Stimulated activated naive CD8-positive, alpha-beta T cell treated with anti-CD3 and anti-CD28 coated beads, Interleukin-15, Interleukin-2, amounts not matched to agents 100 ng/mL and 50 ng/mL, for 24 hours (primary cell): ENCODE measurements around the gene ACTRT3.
A peak's percentile ranks its signal among the peaks of the same experiment; 100 is the strongest.

Source experiments
- H3K27ac Mint-ChIP-seq: one replicate; pipeline ENCODE4 v1.8.0; 2021; ENCODE audit warnings: mild to moderate bottlenecking, mixed read lengths
- H3K27me3 Mint-ChIP-seq: one replicate; pipeline ENCODE4 v1.8.0; 2021; ENCODE audit warnings: mixed read lengths
- H3K36me3 Mint-ChIP-seq: one replicate; pipeline ENCODE4 v1.8.0; 2021; ENCODE audit warnings: low read depth, mixed read lengths
- H3K4me1 Mint-ChIP-seq: one replicate; pipeline ENCODE4 v1.8.0; 2021; ENCODE audit warnings: low read depth, mixed read lengths
- H3K4me3 Mint-ChIP-seq: one replicate; pipeline ENCODE4 v1.8.0; 2021; ENCODE audit warnings: mild to moderate bottlenecking, mixed read lengths
- H3K9me3 Mint-ChIP-seq: one replicate; pipeline ENCODE4 v1.8.0; 2021; ENCODE audit warnings: mixed read lengths

Gene ACTRT3

DNA sequence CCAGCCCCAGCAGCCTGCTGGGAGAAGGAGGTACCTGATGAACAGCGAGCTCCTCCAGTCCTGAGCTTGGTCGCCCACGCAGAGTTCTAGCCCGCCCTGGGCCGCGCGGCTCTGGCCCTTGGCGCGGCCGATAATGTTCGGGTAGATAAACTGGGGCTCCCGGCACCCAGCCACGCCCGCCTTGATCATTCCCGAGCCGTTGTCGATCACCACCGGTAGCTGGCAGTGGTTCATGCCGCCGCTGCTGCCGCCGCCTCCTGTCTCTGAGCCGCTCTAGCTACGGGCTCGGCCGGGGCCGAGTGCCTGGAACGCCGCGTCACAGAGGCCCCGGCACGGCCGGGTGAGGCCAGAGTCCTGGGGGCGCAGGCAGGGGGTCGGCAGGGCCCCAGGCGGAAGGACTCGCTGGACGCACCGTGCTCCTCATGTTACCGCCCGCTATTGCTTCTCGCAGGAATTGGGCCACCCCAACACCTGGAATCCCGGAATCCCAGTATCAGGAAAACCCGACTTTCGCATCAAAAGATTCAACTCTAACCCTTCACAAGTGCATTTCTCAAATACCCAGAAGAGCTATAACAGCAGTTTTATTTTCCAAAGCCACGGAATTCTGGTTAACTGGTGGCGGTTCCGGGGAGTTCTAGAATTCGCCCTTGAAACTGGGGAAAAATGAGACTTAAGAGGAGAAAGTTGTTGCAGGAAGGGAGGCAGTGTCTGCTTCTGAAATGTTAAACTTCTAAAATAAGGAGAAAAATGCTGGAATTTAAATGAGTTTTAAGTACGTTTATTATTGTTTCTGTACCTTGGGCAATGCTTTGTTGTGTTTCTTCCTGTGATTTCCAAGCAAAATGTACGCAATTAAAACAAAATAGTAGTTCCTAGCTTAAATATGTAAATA, at the start of gene ACTRT3:
Gene ACTRT3, minus strand, starts transcription at position 275 of the 895 bp plus-strand sequence. Its CDS starts 41 bp downstream, at position 234.
- H3K36me3 Mint-ChIP-seq: peaks cover 10% of the 10 kb centered on the region
- peak within 1 kb of the TSS; percentile 93 for H3K4me3 Mint-ChIP-seq
- peak within 1 kb of the TSS; percentile 83 for H3K27ac Mint-ChIP-seq
- H3K4me1 Mint-ChIP-seq: peaks cover 36% of the 10 kb centered on the region
- no peaks in the 10 kb centered on the region for H3K9me3 Mint-ChIP-seq
- no peaks in the 10 kb centered on the region for H3K27me3 Mint-ChIP-seq

DNA sequence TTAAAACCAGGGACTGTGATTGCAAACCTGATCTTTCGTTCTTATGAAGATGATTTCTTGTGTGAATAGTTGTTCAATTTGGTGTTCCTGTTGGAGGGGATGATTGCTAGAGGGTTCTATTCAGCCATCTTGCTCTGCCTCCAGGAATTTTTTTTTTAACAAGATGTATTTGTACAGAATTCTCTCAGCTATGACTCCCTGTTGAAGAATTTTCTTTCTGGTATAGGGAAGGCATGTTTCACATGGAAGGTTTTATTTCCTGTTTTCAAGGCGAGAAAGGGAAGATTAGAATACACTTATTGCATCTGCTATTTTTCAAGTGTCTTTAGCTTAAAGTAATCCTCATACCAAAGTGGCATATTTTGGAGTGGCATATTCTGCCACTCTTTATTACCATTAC, 49.0 kb upstream of the ACTRT3 start:
- H3K27ac Mint-ChIP-seq: no peak overlapping the region
- H3K4me1 Mint-ChIP-seq: peaks cover 12% of the 10 kb centered on the region
- H3K27me3 Mint-ChIP-seq: peaks cover 9% of the 10 kb centered on the region
- no peak overlapping the region for H3K4me3 Mint-ChIP-seq
- H3K9me3 Mint-ChIP-seq: peaks cover 8% of the 10 kb centered on the region
- peaks cover 5% of the 10 kb centered on the region for H3K36me3 Mint-ChIP-seq

- Mint-ChIP-seq H3K9me3 (peaks cover 8% of the 10 kb centered on the region), H3K4me1 (peaks cover 25% of the 10 kb centered on the region), H3K27ac (no peak overlapping the region), H3K4me3 (no peak overlapping the region), H3K27me3 (peaks cover 9% of the 10 kb centered on the region), H3K36me3 (peaks cover 5% of the 10 kb centered on the region)
Measured at GRCh38 chr3:169815590-169816150, 46.3 kb upstream of the ACTRT3 start.

DNA sequence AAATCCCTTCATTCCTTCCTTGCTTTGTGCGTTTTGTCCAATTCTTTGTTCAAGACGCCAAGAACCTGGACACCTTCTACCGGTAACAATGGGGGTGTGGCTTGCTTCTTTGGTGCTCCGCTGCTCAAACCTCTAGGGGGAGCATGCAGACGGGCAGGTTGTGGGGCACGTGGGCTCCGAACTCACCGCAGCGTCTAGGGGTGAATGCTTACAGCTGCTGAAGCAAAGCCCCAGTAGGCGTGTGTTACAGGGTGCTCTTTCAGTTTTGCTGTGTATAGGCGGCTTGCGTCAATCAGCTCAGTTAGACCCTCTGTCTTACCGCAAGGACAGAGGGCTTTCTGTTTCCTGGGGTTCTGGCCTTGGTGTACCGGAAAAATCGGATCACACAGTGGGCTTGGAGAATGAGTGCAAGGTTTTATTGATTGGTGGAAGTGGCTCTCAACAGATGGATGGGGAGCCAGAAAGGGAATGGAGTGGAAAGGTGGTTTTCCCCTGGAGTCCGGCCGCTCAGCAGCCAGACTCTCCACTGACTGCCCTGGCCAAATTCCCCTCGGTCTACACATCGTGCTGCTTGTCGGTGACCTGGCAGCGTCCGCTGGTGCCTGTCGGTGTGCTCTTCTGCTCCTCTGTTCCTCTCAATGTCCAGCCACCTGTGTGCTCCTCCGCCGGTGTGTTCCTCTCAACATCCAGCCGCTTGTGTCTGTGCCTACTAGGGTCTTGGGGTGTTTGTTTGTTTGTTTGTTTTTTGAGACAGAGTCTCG, 44.6 kb upstream of the ACTRT3 start:
- Mint-ChIP-seq H3K9me3 (peaks cover 8% of the 10 kb centered on the region), H3K4me1 (peaks cover 25% of the 10 kb centered on the region), H3K27me3 (peaks cover 9% of the 10 kb centered on the region), H3K36me3 (peaks cover 5% of the 10 kb centered on the region), H3K27ac (peak overlapping the region; percentile 69), H3K4me3 (peak overlapping the region; percentile 79)

- Mint-ChIP-seq H3K4me1 (peaks cover 25% of the 10 kb centered on the region), H3K27ac (peak overlapping the region; percentile 69), H3K36me3 (peaks cover 5% of the 10 kb centered on the region), H3K9me3 (peaks cover 8% of the 10 kb centered on the region), H3K27me3 (peaks cover 7% of the 10 kb centered on the region), H3K4me3 (peak overlapping the region; percentile 79)
Measured at GRCh38 chr3:169813278-169813677, 43.9 kb upstream of the ACTRT3 start.

DNA sequence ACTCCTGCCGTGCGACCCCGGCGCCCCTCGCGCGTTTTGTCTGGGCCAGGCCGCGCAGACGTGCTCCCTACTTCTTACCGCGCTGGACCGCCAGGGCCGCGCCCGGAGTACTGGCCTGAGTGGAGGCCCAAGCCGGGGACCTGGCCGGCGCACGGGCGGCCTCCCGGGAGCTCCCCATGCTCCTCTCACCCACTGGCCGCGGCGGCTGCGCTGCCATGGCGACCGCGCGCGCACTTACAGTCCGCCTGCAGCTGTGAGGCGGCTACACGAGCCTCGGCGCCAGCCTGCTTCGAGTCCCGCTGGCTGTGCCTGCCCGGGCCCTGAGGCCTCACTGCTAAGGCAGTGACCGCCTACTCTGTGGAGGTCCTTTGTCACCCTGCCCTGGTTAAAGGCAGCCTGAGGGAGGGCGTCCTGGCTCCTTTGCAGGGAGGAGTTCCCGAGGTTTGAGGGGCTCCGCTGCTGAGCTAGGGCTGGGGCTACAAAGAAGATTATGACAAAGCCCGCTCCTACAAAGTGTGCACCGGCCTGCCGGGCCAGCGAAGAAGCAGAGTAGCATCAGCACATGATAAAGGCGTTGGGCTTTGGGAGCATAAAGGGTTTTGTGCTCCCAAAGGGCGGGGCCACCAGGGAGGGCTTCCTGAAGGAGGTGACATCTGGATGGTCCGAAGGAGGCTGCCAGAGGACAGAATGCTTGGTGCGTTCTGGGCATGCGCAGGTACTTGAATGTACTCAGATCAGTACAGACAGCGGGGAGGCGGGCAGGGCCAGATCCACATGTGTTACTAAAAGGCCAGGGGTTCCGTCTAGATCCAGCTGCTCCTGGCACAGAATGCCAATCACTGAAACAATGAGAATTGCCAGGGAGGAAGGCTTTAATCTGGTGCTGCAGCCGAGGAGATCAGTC, 43.2 kb upstream of the ACTRT3 start, which contains the start of the genes LRRC34 and LRRIQ4:
Gene LRRC34, minus strand, starts transcription at position 573 of the 904 bp plus-strand sequence. Its CDS starts 356 bp downstream, at position 217.
Gene LRRIQ4, plus strand, starts transcription at position 539 of the 904 bp plus-strand sequence. CDS start 9,052 bp downstream, outside the sequence.
- H3K4me3 Mint-ChIP-seq: peak within 1 kb of the TSS; percentile 79
- H3K27ac Mint-ChIP-seq: peak within 1 kb of the TSS; percentile 69
- H3K27me3 Mint-ChIP-seq: peaks cover 6% of the 10 kb centered on the region
- H3K4me1 Mint-ChIP-seq: peaks cover 25% of the 10 kb centered on the region
- peaks cover 5% of the 10 kb centered on the region for H3K36me3 Mint-ChIP-seq
- H3K9me3 Mint-ChIP-seq: peaks cover 8% of the 10 kb centered on the region

DNA sequence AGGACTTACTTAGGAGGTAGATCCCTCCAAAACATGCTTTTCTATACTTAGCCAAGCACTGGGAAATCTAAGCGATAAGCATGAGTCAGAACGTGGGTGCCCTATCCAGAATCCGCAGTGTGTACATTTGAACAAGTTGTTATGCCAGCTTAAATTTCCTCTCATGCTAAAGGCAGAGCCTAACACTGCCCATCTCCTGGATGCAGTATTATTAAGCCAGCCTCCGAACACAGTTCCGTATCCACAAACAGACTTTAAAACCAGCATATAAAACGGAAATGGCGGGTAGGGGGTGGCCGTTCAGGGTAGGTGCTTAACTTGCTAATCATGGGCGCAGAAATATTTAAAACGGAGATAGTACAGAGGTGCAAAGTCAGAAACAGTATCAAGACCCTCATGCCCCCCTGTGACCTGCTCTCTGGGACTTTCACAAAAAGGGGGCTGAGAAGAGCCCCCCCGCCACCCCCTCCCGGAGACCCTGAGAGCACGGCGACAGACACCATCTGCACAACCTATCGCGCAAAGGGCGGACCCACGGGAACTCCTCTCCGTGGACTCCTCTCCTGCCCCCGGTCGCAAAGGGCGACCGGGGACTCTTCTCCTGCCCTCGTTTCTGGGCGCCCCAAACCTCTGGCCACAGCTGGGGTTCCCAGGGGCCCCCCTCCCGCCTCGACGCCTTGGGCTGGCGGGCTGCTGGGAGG, 42.4 kb upstream of the ACTRT3 start:
- Mint-ChIP-seq H3K9me3 (peaks cover 8% of the 10 kb centered on the region), H3K4me1 (peaks cover 25% of the 10 kb centered on the region), H3K27ac (peak overlapping the region; percentile 61), H3K4me3 (peak overlapping the region; percentile 79), H3K27me3 (peaks cover 6% of the 10 kb centered on the region), H3K36me3 (peaks cover 5% of the 10 kb centered on the region)

DNA sequence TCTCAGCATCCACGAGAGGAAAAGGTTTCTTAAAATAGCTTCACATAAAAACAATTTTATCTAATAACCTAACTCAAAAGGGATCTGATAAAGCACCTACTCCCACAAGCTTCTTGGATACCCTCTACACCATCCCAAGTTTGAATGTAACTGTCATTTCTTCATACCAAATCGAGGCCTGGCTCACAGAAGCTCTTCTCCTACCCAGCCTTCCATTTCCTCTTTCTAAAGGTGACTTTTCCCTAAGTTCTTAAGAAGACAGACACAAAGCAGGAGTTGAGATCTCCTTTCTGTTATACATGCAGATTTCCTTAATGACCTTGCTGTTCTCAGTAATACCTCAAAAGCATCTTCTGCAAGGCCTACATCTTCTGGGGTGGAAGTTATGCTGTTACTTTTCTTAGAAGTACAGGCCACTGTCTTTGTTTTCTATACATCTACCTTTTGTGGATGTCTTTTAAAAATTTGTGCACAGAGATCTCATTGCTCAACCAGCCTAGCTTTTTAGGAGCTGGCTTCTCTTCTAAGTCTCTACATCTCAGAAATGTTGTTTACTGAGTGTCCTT, 40.0 kb upstream of the ACTRT3 start:
- no peaks in the 10 kb centered on the region for H3K9me3 Mint-ChIP-seq
- H3K4me1 Mint-ChIP-seq: peaks cover 24% of the 10 kb centered on the region
- H3K36me3 Mint-ChIP-seq: no peaks in the 10 kb centered on the region
- no peaks in the 10 kb centered on the region for H3K27me3 Mint-ChIP-seq
- H3K27ac Mint-ChIP-seq: no peak overlapping the region
- no peak overlapping the region for H3K4me3 Mint-ChIP-seq

- no peaks in the 10 kb centered on the region for H3K4me1 Mint-ChIP-seq
- H3K27me3 Mint-ChIP-seq: no peaks in the 10 kb centered on the region
- H3K9me3 Mint-ChIP-seq: no peaks in the 10 kb centered on the region
- H3K36me3 Mint-ChIP-seq: no peaks in the 10 kb centered on the region
- no peak overlapping the region for H3K4me3 Mint-ChIP-seq
- H3K27ac Mint-ChIP-seq: no peak overlapping the region
Measured at GRCh38 chr3:169804681-169805080, 35.3 kb upstream of the ACTRT3 start.

DNA sequence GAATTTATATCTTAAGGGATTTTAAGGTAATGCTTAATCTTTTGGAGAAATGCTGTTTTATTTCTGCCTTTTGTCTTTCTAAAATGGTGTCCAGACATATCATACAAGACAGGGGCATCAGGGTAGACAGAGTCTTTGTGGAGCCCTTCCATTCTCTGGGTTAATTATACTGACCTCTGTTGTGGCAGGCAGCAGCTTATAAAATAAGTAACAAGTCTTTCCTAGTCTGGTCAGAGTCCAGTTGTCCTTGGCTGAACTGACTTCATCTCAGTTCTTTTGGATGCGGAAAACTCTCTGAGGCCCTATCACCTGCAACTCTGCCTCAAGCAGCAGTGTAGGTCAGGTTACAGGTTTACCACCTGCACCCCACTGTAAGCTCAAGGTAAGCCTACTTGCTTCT, 23.0 kb upstream of the ACTRT3 start:
- H3K36me3 Mint-ChIP-seq: peaks cover 41% of the 10 kb centered on the region
- peaks cover 7% of the 10 kb centered on the region for H3K4me1 Mint-ChIP-seq
- no peak overlapping the region for H3K27ac Mint-ChIP-seq
- H3K4me3 Mint-ChIP-seq: no peak overlapping the region
- no peaks in the 10 kb centered on the region for H3K27me3 Mint-ChIP-seq
- no peaks in the 10 kb centered on the region for H3K9me3 Mint-ChIP-seq

GRCh38 chr3:169790687-169791429, 21.5 kb upstream of the ACTRT3 start:
- Mint-ChIP-seq H3K9me3 (no peaks in the 10 kb centered on the region), H3K27me3 (no peaks in the 10 kb centered on the region), H3K27ac (peak overlapping the region; percentile 9), H3K4me3 (no peak overlapping the region), H3K4me1 (peaks cover 7% of the 10 kb centered on the region), H3K36me3 (peaks cover 55% of the 10 kb centered on the region)

GRCh38 chr3:169790219-169790618, 20.9 kb upstream of the ACTRT3 start:
- no peaks in the 10 kb centered on the region for H3K9me3 Mint-ChIP-seq
- H3K27me3 Mint-ChIP-seq: no peaks in the 10 kb centered on the region
- no peak overlapping the region for H3K4me3 Mint-ChIP-seq
- H3K4me1 Mint-ChIP-seq: peaks cover 7% of the 10 kb centered on the region
- peaks cover 62% of the 10 kb centered on the region for H3K36me3 Mint-ChIP-seq
- no peak overlapping the region for H3K27ac Mint-ChIP-seq

DNA sequence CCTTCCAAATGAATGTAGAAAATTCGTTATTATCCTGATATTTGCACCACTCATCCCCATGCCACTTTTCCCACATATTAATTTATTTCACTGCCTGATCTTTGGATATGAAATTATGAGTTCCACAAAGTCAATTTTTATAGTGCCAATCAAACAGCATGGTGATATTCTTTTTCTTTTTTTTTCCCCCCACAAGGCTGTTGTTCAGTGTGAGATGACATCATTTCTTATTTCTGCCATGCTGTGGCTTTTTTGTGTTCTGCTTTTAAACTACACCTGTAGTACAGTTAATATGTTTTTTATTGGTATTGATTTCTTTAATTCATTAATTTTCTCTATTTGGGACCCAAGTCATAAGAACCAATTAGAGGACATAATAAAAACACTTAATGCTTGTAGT, 18.4 kb upstream of the ACTRT3 start:
- Mint-ChIP-seq H3K9me3 (no peaks in the 10 kb centered on the region), H3K4me1 (peaks cover 7% of the 10 kb centered on the region), H3K36me3 (peaks cover 72% of the 10 kb centered on the region), H3K27ac (no peak overlapping the region), H3K4me3 (no peak overlapping the region), H3K27me3 (no peaks in the 10 kb centered on the region)
